ENCODE data around the gene GAS1.

- TF ChIP-seq CTCF (conservative IDR thresholded peaks at IDR 0.05; ENCODE audit: low read depth, low read length) (no peak), EZH2 (IDR thresholded peaks at IDR 0.05; ENCODE audit: borderline replicate concordance, low read depth, low read length, poor library complexity, severe bottlenecking) (no peak)
Observed at GRCh38 chr9:86955561-86955960, 8.3 kb upstream of the GAS1 start.
